DMS 273 treated with DMSO at 0.1 percent for 48 hours (cell line): ENCODE measurements around the gene KLC1.
"Not testable (repeated sequence)": the region's sequence is repeated elsewhere in the genome, so short reads cannot be mapped to it uniquely, and the experiment has no call there.

Experiments
- DNase-seq: peaks from one replicate; lab custom pipeline; 2025; lab: John Stamatoyannopoulos, UW

The KLC1 gene

GRCh38 chr14:103625356-103626095 is 3.5 kb upstream of the KLC1 start:
- no peak for DNase-seq

GRCh38 chr14:103626146-103626850 is 2.7 kb upstream of the KLC1 start:
- no peak for DNase-seq

DNA sequence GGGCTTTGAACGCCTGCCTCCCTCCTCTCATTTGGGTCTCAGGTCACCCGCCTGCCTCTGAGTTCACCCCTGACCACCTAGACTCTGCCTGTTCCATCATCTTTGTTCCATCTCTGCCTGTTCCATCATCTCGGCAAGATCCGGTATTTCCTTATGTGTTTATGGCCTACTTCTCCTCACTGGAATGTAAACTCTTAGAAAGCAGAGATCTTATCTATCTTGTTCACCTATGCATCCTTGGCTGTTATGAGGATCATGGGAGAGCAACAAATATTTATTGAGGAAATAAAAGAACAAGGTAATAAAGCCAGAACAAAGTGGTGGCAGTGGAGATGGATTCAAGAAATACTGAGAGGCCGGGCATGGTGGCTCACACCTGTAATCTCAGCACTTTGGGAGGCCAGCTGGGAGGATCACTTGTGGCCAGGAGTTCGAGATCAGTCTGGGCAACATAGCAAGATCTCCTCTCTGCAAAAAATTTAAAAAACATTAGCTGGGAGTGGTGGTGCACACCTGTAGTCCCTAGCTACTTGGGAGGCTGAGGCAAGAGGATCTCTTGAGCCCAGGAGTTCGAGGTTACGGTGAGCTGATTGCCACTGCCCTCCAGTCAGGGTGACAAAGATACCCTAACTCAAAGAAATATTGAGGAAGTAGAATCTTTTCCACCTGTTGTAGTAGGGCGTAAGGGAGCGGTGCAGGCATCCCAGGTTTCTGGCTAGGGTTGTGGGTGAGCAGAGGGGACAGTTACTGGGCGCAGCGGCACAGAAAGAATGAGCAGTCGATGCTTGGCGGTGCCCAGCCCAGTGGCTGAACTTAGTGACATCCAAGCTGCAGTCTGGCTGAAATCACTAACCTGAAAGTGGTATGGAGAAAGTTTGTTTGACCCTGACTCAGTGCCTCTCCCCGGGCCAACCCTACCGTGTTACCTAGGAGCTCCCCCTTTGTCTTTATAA is 1.7 kb upstream of the KLC1 start:
- DNase-seq, result no peak

DNA sequence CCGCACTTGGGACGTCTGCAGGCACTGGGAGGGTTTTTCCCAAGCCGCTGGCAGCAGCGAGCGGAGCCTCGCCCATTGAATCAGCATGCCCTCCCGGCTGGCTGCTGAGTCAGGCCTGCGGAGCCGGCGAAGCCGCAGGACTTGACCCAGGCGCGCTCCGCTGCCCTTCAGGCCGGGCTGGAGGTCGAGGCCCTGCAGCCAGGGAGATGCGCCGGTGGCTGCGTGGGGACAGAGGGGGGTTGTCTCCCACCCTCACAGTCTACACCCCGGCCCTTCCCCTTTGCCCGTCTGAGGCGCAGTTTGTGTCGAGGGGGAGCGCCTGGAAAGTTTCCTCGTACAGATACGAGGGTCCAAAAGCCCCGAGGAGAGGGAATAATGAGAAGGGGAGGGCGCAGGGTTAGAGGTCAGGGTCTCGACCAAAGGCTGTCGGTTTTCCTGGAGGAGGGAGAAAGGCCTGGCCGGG is 759 bp upstream of the KLC1 start:
- no peak for DNase-seq

- DNase-seq, result no peak
These were observed 601 bp downstream of the KLC1 start for GRCh38 chr14:103629503-103630121.

- DNase-seq, result no peak
These were observed 1.5 kb downstream of the KLC1 start for GRCh38 chr14:103630364-103631108.

GRCh38 chr14:103633391-103633790 is 4.4 kb downstream of the KLC1 start:
- DNase-seq, result no peak

GRCh38 chr14:103634156-103634555 is 5.1 kb downstream of the KLC1 start:
- DNase-seq, result no peak

- DNase-seq, result no peak
These were observed 9.6 kb downstream of the KLC1 start for GRCh38 chr14:103638594-103638993.

- no peak for DNase-seq
These were observed 12.2 kb downstream of the KLC1 start for GRCh38 chr14:103641161-103641560.

GRCh38 chr14:103646189-103646588 is 17.2 kb downstream of the KLC1 start:
- DNase-seq, result no peak

GRCh38 chr14:103649001-103649400 is 20.0 kb downstream of the KLC1 start:
- no peak for DNase-seq

GRCh38 chr14:103650213-103650612 is 21.2 kb downstream of the KLC1 start:
- no peak for DNase-seq

DNA sequence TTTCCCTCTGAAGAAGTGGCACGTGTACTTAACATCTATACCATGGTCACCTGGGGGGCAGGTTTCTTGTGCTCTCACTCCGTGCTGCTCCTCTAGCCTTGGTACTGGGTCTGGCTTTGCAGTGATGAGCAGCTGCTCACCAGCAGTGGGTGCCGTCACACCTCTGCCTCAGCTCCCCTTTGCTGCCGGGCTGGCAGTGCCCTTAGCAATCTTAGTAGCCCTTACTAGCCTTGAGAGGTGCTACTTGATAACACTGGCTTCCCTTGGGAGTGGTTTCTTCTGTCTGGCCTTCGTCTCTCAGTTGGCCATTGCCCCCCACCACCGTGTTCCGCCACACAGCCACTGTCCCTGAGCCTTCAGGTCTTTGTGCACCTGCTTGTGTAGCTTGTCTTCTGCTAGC is 22.6 kb downstream of the KLC1 start:
- DNase-seq, result no peak

GRCh38 chr14:103652806-103653205 is 23.8 kb downstream of the KLC1 start:
- DNase-seq, result no peak

GRCh38 chr14:103653336-103653735 is 24.3 kb downstream of the KLC1 start:
- not testable (repeated sequence) for DNase-seq

- no peak for DNase-seq
These were observed 24.8 kb downstream of the KLC1 start for GRCh38 chr14:103653805-103654204.

DNA sequence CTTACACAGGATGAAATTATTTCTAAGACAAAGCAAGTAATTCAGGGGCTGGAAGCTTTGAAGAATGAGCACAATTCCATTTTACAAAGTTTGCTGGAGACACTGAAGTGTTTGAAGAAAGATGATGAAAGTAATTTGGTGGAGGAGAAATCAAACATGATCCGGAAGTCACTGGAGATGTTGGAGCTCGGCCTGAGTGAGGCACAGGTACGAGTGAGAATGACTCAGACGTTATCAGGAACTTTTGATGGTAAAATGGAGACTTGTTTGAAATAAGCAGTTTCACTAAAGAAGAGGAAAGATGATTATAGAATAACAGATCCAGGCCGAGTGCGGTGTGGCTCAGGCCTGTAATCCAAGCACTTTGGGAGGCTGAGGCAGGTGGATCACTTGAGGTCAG is 25.6 kb downstream of the KLC1 start:
- DNase-seq, result no peak

DNA sequence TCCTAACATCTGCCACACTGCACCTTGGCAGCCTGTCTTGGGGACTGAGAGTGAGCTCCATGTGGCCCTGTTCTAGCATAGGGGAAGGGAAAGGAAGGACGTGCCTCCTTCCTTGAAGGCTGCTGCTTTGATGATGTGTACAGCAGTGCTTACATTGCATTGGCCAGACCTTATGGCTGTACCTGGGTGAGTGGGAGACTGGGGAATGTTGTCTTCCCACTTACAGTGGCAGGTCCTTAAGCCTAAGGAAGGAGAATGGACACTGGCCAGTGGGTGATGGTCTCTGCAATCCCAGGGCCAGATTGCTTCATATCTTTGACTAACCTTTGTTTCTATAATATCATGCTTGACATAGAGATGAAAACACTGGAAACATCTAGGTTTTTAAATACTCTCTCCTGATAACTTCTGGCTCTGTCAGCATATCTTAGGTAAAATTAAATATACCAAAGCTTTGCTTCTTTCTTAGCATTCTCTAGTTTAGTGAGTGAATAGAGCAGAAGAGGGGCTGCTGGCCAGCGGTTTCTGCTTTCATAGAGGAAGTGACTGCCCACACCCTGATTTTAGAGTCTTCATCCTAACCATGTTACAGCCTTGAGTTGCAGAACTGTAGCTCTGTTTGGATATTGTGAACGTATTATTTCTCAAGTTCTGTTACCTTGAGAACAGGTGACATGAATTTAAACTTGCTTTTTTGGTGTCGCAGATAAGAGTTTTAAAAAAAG is 27.2 kb downstream of the KLC1 start:
- DNase-seq, result no peak

DNA sequence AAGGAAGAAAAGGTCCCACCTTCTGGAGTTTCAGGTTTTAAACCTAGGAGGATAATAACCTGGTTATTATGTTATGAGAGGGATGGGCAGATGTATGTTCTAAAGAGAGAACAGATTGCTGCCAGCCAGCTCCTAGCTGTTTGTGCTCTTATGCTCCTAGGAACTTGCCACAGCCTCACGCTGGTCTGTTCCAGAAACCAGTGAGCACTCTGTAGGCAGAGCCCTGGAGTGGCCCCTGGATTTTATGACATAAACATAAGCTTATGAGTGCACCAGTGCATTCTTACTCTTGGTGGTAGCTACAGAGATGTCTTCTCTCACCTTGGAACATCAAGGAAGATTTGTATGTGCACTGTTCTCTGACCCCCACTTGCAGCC is 27.7 kb downstream of the KLC1 start:
- DNase-seq, result no peak

GRCh38 chr14:103657471-103657870 is 28.5 kb downstream of the KLC1 start:
- no peak for DNase-seq
